H4 (cell line): ENCODE measurements around the gene ARL17A. TPM values are rescaled to one million over a fixed set of nuclear protein-coding genes. Genes with fewer than 3 reads are reported as not detected.
"Not testable (repeated sequence)": the region's sequence is repeated elsewhere in the genome, so short reads cannot be mapped to it uniquely, and the experiment has no call there.

Experiments used
- DNase-seq: peaks from one replicate; pipeline ENCODE4 v3.0.0-alpha.2; 2015; ENCODE audit warnings: low spot score
- total RNA-seq: library from RNA; depleted of rRNA; stranded (reverse); fragments of >200 nt; shearing (Covaris generic); gene quantifications from 2 replicates; pipeline ENCODE4 v1.2.3, GENCODE V29; 2014; rRNA removed

Gene ARL17A
- total RNA-seq, 1 experiment from 2014 or later = 6.6 TPM

DNA sequence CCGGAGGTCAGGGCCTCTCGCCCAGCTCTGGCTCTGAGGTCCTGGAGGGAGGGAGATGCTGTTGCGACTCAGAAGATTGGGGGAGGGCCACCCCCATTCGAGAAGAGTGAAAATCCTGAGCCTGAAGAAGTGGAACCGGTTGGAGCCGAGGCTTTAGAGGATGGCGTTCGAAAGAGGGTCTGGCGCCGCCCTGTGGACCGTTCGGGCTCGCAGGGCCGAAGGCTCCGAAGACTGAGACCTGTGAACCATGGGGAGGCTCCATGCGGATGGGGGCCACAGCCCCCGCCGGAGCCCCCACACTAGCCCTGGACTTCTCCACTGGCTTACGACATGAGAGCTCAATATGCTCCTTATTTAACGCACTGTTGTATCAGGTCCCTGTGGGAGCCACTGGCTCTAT lies 20.3 kb downstream of the ARL17A start:
- not testable (repeated sequence) for DNase-seq

DNA sequence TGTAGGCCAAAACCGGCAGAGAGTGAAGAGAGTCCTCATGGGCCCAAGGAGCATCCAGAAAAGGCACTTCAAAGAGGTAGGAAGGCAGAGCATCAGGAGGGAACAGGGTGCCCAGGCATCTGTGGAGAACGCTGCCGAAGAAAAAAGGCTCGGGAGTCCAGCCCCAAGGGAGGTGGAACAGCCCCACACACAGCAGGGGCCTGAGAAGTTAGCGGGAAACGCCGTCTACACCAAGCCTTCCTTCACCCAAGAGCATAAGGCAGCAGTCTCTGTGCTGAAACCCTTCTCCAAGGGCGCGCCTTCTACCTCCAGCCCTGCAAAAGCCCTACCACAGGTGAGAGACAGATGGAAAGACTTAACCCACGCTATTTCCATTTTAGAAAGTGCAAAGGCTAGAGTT lies 30.9 kb downstream of the ARL17A start:
- DNase-seq = not testable (repeated sequence)

DNA sequence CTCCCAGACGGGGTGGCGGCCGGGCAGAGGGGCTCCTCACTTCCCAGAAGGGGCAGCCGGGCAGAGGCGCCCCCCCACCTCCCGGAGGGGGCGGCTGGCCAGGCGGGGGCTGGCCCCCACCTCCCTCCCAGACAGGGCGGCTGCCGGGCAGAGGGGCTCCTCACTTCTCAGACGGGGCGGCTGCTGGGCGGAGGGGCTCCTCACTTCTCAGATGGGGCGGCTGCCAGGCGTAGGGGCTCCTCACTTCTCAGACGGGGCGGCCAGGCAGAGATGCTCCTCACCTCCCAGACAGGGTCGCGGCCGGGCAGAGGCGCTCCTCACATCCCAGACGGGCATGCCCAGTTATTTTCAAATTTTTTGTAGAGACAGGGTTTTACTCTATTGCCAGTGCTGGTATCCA lies 44.8 kb downstream of the ARL17A start:
- not testable (repeated sequence) for DNase-seq

DNA sequence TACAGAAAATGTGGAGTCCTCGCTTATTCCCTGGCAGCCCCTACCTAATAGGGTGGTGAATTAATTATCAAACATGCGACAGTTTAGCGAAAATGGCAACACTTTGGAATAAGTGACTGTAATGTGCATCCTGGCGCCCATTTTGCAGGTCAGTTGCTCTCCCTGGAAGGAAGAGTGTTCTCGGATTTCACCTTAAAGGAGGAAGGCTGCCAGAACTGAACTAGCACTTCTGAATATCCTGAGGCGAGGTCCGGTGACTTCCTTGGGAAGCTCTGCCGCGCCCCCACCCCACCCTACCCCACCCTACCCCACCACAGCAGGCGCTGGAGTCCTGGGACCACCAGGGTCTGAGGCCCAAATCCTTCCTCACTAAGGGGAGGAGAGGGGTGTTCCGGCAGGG lies 67.3 kb downstream of the ARL17A start, which contains the start of gene LRRC37A2:
TSS of gene LRRC37A2 (plus strand) at position 301 of the 400 bp plus-strand sequence. CDS start 245 bp downstream, outside the sequence.
- DNase-seq = not testable (repeated sequence)

DNA sequence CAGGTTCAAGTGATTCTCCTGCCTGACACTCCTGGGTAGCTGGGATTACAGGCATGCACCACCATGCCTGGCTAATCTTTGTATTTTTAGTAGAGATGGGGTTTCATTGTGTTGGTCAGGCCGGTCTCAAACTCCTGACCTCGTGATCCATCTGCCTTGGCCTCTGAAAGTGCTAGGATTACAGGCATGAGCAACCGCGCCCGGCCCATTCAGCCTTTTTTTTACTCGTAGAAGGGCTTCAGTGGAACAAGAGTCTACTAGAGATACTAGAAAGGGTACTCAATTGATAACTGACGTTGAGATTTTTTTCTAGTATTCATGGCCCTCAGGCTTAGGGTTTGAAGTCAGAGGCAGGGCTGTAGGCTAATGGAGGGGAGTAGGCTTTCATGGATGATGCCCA lies 73.6 kb downstream of the ARL17A start:
- DNase-seq = not testable (repeated sequence)

DNA sequence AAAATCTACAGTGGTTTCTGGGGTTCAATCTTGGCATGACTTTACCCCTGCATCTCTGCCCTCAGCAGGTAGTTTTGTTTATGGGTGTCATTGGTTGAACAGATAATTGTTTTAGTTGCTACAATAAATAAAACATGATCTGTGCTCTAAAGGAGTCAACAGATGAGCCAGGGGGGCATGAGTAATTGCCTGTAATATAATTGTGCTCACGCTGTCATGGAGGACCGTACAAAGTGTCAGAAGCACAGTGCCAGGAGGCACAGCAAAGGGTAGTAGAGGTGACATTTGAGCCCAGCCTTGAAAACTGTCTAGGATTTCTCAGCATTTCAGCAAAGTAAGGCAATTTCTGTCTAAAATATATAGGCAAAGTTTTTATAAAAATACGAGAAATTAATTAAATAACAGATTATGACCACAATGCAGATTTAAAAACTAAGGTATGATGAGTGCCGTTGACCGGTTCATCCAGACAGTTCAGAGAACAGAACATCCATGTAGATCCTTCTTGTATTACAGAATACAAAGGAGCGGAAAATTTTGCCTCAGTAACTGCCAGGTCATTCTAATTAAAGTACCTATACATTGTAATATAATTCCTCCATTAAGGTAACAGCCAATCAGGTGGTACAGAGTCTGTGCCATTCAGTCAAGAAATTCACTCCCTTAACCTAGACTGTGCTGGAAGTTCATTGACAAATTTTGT lies 79.9 kb downstream of the ARL17A start:
- DNase-seq = not testable (repeated sequence)

DNA sequence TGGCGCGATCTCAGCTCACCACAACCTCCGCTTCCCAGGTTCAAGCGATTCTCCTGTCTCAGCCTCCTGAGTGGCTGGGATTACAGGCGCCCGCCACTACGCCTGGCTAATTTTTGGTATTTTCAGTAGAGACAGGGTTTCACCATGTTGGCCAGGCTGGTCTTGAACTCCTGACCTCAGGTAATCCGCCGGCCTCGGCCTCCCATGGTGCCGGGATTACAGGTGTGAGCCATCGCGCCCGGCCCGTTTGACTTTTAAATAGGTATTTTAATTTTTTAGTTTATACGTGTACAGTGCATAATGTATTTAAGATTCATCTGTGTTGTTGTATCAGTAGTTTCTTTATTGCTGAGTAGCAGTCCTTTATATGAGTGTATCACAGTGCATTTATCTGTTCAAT lies 87.5 kb downstream of the ARL17A start:
- DNase-seq = not testable (repeated sequence)

DNA sequence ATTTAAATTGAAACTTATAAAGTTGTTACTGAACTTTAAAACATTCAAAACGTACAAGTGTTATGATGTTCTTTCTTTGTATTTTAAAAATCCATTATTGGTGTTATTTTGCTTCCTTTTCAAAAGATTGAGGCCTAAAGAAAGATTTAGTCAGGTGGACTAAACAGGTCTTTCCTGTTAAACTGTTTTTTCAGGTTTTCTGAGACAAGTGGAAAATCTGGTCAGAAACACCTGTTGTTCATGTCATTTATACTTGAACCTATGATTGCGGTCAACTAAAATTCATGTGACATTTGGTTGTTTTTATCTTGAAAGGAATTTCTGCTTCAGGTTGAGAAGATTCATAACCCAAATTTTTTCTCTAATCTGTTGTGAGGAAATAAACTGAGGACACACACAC lies 98.2 kb downstream of the ARL17A start:
- not testable (repeated sequence) for DNase-seq

DNA sequence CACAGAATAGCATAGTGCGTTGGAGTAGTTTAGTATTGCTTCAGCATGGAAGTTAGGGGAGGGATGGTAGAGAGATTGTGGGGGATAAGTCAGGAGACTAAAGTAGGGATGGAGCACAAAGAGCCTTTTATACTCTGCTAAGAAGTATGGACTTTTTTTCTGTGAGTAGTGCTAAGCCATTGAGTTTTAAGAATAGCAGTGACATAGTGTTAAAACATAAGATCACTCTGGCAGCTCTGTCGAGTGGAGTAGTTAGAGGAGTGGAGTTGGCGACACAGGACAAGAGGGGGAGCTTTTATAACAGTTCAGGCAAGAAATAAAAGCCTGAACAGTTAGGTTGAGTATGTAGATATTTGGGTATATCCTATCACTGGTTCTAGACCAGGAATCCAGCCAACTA lies 100.7 kb downstream of the ARL17A start:
- DNase-seq = not testable (repeated sequence)

DNA sequence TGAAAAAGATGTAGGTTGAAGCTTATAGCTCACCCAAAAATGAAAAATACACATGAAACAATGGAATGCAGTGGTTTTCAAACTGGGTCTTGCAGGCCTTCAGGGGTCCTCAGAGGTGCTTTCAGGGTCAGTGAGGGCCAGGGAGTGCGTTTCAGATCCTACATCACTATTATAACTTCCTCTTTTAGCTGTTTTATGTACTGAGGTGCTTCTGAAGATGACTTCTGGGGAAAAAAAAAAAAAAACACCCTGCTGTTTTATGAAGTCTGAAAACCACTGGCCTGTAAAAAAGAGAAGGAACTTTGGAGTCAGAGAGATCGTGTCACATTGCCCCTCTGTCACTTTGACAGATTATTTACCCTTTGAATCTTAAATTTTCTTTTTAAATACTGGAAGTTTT lies 103.9 kb downstream of the ARL17A start:
- not testable (repeated sequence) for DNase-seq

DNA sequence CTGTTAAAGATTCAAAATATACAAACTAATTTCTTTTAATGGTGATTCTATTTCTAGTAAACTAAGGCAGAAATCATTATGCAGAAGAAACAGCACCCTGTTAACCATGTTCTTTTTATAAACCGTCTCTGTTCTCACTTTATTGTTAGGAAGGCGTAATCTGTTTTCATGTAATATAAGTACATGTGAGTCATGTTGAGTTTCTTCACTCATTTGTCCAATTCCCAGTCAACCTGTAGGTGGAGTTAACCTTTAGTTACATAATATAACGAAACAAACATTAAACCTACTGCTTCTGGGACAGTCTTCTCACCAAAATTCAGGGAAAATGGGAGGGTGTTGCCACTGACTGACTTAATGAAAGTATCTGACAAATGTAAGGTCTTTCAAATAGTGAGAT lies 105.0 kb downstream of the ARL17A start:
- DNase-seq = not testable (repeated sequence)

DNA sequence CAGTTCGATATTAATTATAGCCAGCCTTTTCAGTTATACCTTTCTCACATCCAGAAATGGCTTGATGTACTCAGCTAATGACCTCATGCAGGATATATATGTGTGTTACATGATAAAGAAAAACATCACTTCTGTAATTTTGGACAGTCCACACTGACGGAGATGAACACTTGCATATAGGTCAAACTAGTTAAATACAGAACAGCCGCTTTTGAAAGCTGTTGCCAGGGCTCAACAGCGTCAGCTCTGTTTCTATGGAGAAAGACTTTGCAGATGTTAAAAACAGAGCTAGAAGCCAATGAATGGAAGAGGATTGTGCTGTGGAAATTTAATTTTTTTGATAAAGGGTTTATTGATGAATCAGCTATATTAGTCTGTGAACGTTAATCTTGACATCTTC lies 111.9 kb downstream of the ARL17A start:
- not testable (repeated sequence) for DNase-seq

Other genes with a start within 250 kb of the ARL17A start
- gene ARL17B, start 217.9 kb downstream of the ARL17A start, total RNA-seq = 15.5 and 16.8 TPM in 2 replicates
- 1.5 and 1.7 TPM in 2 replicates for gene LRRC37A2, start 67.2 kb downstream of the ARL17A start, total RNA-seq
- 56.4 and 68.2 TPM in 2 replicates for gene NSF, start 11.0 kb upstream of the ARL17A start, total RNA-seq
- gene WNT3, start 239.0 kb upstream of the ARL17A start, total RNA-seq = 3.1 and 3.4 TPM in 2 replicates